Measurements from ENCODE around the gene ATXN1.
"Not testable (repeated sequence)": the region's sequence is repeated elsewhere in the genome, so short reads cannot be mapped to it uniquely, and the experiment has no call there.

Gene ATXN1

DNA sequence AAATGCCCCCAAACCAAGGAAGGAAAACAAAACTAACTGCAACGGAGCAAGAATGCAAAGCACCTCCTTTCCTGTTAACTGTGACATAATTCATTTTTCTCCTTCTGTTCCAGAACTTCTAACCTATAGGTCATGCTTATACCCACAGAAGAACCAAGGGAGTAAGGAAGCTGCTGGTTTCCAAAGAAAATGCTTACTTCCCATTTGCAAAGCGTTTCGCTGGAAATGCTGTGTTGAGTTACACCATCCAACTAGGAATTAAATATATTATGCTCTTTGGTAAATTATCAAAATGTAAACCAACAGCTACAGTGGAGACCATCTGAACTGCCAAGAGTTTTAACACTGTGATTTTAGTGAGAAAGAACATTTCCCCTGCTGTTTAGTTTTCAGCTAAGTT is 42.9 kb downstream of the ATXN1 start:
- DNase-seq: no peak

DNA sequence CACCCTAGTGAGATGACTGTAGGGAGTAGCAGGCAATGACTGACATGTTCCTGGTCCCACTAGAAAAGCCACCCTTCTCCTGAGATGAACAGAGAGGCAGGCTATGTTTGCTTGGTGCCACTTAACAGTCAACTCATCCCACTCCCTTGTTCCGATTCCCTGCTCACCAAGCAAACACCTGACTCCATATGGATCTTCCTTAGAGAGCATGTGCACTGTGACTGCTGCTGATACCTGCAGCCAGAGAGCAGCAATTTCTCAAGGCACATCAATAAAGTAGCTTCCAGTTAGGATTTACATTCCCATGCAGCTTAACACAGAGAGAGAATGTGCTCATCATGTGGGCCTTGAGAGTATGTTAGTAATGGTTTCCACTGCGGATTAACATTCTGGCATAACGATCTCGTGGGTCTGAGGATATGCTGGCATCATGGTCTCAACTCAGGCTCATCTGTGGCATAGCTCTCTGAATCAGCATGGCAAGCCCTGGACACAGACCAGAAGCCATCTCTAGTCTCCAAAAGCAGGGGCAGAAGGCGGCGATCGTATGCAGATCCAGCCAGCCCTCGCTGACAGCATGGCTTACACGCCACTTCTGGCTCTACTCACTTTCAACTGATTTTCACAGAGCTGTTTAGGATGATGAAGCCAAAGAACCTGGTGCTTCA is 43.9 kb downstream of the ATXN1 start:
- DNase-seq: no peak

DNA sequence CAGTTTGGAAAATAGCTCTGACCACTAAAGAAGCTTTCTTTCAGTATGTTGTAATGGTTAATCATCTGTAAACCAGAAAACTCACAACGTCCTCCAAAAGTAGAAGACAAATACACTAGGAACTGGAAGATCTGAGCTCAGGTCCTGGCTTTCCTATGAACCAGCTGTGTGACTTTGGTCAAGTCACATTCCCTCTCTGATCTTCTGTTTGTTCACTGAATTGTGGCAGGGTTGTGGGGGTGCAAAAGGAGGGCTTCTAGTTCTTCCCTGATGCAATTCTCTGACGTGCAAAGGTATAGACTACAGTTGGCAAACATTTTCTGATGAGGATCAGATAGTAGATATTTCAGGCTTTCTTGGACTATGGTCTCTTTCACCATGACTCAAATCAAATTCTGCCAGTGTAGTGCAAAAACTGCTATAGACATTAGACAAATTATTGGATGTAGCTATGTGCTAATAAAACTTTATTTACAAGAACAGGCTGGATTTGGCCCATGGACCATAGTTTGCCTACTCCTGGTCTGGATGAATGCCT is 44.9 kb downstream of the ATXN1 start:
- DNase-seq: no peak

DNA sequence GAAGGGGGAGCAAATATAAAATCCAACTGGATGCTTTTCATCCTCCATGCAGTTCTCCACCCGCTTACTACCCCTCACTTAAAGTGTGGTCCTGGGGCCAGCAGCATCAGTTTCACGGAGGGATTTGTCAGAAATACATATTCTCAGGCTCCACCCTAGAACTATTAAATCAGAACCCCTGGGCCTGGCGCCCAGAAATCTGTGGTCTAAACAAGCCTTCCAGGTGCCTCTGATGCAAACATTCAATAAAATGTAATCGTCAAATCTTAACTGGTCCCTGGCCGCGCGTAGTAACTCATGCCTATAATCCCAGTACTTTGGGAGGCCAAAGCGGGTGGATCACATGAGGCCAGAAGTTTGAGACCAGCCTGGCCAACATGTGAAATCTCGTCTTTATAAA is 47.7 kb downstream of the ATXN1 start:
- DNase-seq: no peak

DNA sequence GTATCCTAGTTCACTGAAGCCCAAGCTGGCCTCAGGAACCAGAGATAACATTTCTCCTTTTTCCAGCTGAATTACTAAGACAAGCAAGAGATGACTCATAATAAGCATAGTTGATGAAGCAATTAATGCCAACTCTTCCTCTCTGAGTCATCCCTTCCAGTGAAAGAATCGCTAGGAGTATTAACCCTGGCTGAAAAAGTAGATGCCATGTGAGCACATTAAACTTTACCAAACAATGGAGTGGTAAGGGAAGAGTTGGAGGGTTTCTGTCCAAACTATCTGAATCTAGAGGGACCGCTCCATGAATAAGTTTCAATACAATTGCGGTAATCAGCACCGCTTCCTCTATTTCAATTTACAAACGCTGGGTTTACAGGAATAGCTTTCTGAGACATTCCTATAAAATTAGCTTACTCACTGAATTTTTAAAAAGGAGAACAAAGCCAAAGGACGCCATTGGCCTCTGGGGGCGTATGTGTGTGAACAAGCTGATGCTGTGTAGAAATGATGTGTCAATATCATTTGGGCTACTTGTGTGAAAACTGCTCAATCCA is 48.3 kb downstream of the ATXN1 start:
- peak; percentile 99 for DNase-seq

DNA sequence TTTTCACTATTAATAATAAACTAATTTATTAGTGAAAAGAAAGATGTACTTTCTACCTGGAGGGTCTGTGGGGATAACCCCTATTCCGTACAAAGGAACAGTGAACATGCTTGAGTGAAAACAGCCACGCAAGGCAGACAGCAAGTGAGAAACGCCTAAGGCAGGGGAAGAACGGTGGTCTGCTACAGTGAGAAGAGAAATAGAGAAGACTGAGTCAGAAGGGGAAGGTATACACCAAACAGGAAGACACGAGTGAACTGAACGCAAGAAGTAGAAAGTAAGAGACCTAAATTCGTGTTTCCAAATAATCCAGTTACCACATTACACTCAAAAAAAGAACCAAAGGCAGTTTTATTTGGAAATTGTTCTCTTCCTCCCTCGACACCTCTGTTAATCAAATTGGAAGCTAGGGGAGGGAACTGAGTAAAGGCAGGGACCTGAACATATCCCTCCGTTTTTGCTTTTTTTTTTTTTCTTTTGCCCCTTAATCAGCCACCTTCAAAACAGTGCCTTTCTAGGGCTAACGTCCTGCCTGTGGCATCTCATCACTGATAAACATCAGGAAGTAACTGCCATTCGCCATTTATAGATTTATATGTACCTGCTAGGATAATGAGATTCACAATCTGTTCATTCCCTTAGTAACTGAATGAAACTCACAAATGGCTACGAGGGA is 48.9 kb downstream of the ATXN1 start:
- DNase-seq: peak; percentile 71

DNA sequence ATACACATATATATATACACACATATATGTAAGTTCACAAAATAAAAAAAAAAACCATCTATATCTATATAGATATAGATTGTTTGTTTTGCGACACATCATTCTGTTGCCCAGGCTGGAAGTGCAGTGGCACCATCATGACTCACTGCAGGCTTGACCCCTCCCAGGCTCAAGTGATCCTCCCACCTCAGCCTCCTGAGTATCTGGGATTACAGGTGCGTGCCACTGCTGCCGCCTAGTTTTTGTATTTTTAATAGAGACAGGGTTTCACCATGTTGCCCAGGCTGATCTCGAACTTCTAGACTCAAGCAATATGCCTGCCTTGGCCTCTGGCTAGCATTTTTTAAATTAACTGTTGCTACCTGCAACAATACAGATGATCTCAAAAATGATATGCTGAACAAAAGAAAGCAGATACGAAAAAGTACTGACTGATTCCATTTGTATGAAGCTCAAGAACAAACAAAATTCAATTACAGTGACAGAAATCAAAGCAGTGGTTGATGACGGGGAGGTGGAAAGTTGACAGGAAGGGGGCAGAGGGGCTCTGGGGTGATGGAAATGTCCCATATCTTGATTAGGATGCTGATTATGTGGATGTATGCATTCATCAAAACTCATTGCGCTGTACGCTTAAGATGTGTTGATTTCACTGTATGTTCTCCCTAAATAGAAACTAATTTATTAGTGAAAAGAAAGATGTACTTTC is 49.6 kb downstream of the ATXN1 start:
- DNase-seq: peak; percentile 69

DNA sequence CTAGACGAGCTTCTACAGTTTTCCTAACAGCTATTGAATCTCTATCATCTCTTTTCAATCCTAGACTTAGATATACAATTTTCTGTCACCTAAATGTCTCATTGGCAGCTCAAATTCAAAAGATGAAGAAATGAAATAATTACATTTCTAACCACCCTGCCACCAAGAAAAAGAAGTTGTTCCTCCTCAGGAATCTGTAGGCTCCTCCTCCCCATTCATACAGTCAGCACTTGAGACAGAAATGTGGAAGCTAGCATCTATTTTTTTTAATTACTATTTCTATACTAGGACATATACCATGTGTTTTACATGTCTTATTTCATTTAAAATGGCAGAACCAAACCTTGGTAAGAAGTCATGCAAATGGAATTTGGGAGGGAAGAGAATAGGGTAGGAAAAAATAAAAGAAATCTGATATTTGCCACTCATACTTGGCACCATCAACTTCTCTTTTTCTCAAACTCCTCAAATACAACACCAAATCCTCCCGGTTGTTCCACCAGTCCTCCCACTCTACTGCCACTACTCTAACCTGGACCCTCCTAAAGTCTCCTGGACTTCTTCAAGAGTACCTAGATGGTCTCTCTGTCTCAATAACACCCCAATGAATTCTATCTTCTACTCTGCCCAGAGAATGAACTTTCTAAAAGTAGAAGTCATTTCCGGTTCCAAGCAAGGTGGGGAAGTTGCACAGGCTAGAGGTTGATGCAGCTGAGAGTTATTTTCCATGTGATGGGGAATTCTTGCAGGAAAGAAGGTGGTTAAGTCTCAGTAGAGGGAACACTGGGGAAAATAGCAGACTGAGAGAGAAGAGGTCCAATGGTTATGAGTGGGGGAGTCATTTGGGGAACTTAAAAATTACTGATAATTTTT is 54.1 kb downstream of the ATXN1 start:
- DNase-seq: no peak

DNA sequence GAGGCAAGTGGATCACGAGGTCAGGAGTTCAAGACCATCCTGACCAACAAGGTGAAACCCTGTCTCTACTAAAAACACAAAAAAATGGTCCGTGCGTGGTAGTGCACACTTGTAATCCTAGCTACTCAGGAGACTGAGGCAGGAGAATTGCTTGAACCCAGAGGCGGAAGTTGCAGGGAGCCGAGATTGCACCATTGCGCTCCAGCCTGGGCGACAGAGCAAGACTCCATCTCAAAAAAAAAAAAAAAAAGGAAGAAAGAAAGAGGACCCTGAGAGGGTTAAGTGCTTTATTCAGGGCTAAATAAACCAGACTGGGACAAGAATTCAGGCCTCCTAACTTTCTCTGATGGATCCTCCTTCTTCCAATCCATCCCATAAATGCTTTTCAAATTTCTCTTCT is 54.8 kb downstream of the ATXN1 start:
- DNase-seq: not testable (repeated sequence)

DNA sequence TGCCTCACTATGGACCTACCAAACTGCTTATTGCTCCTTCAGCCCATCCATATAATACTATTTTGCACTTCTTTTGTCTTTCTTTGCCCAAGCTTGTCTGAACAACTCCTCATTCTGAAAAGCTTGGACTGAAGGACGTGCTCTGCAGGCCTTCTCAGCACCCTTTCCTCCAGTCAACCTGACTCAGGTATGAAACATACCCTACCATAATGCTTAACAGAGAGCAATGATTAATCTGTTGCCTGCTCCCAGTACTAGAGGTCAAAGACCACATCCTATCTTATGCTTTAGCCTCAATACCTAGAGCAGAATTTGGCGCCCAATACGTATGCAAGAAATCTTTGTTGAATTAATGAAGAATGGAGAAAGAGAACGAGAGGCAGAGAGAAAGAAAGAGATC is 55.2 kb downstream of the ATXN1 start:
- DNase-seq: no peak

DNA sequence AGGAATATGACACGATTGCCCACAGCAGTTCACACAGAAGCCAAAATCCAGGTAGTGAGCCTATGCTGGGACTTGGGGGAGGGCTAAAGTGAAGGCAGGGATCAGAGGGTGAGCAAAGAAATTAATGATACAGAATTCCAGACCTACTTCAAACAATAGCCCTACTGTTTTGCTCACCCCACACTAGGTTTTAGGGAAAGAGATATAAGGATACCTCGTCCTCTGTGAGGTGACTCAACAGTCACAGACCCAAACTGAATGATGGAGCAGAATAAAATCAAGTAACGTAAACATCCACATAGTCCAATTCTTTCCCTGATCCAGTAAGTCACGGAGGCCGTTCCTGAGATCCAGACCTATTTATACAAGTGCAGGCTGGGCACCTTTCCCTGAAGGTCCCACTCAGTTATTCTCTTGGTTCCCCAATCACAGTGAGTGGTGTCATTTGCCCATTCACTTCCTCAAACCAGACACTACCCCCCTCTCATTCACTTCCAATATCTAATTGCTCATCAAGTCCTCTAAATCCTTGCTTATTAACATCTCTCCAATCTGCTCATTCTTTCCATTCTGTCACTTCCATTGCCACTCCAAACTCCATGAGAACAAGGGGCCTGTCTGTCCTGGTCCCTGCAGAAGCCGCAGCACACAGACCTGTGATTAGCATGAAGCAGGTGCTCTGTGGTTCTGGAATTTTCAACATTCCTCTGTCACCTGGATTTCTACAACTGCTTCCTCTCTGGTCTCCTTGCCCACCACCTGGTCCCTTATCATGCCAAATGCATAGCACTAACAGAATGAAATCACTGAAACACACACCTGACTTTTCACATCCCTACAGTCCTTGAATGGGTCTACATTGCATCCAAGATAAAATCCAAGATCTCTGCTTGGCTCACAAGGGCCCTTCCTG is 55.9 kb downstream of the ATXN1 start:
- DNase-seq: no peak

DNA sequence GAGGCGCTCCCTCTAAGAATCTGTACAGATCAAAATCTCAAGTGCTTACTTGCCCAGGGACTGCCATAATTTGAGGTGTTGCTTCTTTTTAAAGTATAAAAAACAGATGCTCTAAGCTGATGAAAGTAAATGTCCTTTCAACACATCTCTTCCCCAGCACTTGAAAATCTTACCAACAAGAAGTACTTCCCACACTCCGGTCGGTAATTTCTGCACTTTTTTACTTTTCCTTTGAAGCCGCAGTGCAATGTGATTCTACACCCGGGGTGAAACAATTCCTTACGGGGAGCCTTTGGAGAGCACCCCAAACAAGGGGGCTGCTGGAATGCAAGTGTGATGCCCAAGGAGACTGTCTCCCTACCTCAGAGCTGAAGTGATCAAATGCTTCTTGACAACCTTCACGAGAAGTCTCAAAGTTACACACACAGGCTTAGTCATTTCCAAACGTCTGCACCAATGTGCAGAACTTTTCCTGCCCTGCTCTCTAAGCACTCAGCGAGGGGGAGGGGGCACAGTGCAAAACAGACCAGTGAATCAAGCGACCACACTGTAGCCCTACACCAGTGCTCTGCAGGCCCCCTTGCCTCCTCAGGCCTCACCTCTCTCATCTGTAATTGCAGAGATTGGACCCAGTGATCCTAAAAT is 56.7 kb downstream of the ATXN1 start:
- DNase-seq: peak; percentile 25

DNA sequence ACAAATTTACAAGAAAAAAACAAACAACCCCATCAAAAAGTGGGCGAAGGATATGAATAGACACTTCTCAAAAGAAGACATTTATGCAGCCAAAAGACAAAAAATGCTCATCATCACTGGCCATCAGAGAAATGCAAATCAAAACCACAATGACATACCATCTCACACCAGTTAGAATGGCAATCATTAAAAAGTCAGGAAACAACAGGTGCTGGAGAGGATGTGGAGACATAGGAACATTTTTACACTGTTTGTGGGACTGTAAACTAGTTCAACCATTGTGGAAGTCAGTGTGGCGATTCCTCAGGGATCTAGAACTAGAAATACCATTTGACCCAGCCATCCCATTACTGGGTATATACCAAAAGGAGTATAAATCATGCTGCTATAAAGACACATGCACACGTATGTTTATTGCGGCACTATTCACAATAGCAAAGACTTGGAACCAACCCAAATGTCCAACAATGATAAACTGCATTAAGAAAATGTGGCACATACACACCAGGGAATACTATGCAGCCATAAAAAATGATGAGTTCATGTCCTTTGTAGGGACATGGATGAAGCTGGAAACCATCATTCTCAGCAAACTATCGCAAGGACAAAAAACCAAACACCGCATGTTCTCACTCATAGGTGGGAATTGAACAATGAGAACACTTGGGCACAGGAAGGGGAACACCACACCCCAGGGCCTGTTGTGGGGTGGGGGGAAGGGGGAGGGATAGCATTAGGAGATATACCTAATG is 58.5 kb downstream of the ATXN1 start:
- not testable (repeated sequence) for DNase-seq

DNA sequence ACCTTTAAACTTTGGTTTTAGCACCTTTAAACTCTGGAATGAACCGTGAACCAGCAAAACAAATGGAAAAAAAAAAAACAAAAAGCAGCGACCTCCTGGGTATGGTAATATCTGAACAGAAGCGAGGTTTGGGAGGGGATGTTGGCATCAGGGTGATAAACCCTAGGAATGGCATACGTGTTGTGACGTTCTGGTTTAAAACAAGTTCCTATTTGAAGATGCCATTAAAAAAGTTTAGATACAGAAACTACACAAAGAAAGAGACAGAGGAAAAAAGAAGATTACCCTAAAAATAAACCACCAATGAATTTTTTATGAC is 60.4 kb downstream of the ATXN1 start:
- DNase-seq: no peak

DNA sequence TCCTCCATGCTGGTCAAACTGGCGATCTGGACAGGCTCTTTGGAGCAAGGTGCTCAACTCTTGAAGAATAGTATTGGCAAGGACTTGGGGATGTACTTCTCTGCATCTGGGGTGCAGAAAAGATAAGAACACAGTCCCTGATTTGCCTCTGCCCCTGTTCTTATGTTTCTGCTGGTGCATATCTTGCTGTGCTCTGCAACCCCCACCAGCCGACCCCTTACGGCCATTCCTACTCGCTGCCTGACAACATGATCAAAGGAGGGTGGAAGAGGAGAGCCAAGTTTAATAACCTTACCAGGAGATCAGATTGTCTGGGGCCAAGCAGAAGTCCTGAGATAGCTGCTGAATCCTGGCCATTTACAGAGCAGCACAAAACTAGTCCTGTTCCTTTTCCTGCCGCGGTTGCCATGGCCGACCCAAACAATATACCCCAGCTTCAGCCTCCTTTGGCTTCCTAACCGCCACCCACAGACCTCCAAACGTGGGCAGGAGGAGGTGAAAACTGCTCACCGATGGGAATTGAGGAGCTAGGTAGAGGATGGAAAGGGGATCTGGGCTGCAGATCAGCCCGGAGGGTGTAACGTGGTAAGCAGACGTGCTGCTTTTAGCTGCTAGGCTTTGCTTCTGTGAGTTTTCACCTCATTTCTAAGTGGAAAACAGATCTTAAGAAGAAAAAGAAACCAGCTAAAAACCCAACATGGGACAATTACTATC is 60.9 kb downstream of the ATXN1 start:
- DNase-seq: peak; percentile 46

DNA sequence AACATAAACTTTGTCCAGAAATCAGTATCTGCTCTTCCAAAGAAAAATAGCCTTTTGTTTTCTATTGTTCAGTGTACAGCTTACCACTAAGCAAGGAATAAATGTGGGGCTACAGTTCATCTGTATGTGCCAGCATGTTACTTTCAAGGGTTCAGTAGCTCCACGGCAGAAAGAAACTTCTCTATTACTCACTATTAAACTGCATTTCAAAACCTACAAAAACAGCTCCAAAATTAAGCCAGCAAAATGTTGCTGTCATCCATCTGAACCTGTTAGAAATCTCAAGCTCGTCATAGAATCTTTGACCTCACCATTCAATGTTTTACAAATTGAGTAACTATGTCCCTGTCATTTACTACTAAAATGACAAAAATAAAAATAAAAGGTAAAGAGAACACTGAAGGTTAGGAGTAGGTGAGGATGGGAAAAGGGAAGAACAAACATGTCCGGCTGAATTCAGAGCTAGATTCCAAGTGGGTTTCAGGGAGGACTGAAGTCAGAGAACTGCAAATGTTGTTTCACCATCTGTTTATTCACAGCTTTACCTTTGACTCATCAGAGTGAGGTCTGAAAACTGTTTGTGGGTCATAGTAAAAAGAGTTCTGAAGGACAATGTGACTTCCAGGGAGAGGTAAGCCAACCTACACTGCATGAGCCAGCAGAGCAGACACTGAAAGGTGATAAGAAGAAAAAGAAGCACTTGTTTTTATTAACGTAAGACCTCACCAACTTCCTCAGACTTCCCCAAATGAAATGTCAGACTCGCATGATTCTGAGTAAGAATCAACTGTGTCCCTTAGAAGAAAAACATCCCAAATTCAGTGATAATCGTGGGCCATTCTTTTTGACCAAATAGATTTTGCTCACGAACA is 62.0 kb downstream of the ATXN1 start:
- DNase-seq: peak; percentile 32

DNA sequence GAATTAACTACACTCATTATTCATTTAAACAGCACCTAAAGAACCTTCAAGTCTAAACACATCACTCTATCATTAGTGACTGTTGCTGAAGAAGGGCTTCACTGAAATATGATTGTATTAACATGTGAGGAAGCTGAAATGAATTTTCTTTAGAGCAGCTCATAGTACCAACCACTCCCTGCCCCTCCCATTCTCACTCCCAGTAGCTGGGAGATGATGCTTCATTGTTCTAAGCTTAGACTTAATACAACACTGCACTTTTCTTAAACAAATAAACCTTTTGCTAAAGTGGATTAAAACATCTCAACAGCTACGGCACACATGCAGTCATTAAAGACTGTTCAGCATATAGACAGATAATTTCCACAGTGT is 63.1 kb downstream of the ATXN1 start:
- DNase-seq: no peak

DNA sequence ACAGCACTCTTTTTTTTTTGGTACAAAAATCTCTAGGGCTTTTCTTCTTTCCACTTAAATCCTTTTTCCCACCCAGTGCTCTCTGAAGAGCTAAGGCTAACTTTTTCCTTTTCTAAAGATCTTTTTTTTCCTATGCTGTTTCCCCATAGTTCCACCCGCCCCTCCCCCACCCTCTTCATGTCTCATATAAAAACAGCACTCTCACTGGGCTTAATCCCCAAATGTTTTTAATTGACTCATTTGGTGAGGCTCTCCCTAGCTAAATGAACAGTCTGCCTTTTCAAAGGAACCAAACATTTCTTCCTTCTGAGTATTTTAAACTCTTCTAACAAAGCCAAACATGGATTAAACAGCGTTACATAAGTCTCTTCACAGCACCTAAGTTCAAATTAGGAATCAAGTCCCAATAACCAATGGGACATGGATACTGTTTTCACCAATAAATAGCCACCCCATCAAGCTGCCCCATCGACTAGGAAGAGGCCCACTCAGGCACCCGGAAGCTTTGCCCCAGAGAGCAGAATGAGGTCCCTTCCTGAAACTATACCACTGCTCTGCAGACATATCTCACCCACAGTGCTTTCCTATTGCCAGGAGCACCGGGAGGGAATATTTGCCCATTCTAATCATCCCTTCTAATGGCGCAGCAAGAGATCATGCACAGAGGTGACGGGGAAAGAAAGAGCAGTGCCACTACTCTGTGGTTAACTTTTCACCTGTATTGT is 63.7 kb downstream of the ATXN1 start:
- no peak for DNase-seq
